Tibial artery (tissue), 4 donors: ENCODE results near the gene SDK1.

Experiments
- DNase-seq, 2 donors: peaks; one replicate each; pipeline ENCODE4 v3.0.0-alpha.2; 2019
- H3K27ac ChIP-seq, 2 donors: fragments of 200-600 bp; sonication (generic) in 1 of 2; 1 replicate in 1 of 2; 2 replicates in 1 of 2; pipeline ENCODE4 v1.5.1; 2018 to 2019; ENCODE audit warnings: mild to moderate bottlenecking in 1 of 2
- H3K27me3 ChIP-seq, 2 donors: fragments of 200-600 bp; sonication (generic) in 1 of 2; one replicate each; pipeline versions ENCODE4 v1.5.1 to v1.6.0; 2016 to 2019
- H3K36me3 ChIP-seq, 3 donors: fragments of 200-600 bp; sonication (generic) in 2 of 3; one replicate each; pipeline ENCODE4 v1.5.1; 2016 to 2019; ENCODE audit warnings: mild to moderate bottlenecking in 2 of 3
- H3K4me1 ChIP-seq, 4 donors: fragments of 200-600 bp; sonication (generic) in 2 of 4; 1 replicate in 3 of 4; 2 replicates in 1 of 4; pipeline ENCODE4 v1.5.1; 2016 to 2019
- H3K4me3 ChIP-seq, 2 donors: fragments of 200-600 bp; sonication (generic) in 1 of 2; 1 replicate in 1 of 2; 2 replicates in 1 of 2; pipeline ENCODE4 v1.5.1; 2018 to 2019; ENCODE audit warnings: mild to moderate bottlenecking in 2 of 2
- H3K9me3 ChIP-seq, 3 donors: fragments of 200-600 bp; sonication (generic) in 1 of 3; one replicate each; pipeline ENCODE4 v1.5.1; 2016 to 2019
- CTCF ChIP-seq, 2 experiments: fragments of 200-600 bp in 1 of 2; fragments of 450-650 bp in 1 of 2; IDR thresholded peaks; one replicate each; pipeline ENCODE4 v1.5.1; 2017 to 2019; ENCODE audit warnings: antibody characterized with exemption in 2 of 2, mild to moderate bottlenecking in 1 of 2, moderate library complexity in 1 of 2
- intact Hi-C: fragments of 100-400 bp; cut with DNase I; formaldehyde crosslinking; loops from one replicate; pipeline ENCODE4 v1.15.0; 2023; ENCODE audit warnings: low total_unique reads

Gene SDK1

DNA sequence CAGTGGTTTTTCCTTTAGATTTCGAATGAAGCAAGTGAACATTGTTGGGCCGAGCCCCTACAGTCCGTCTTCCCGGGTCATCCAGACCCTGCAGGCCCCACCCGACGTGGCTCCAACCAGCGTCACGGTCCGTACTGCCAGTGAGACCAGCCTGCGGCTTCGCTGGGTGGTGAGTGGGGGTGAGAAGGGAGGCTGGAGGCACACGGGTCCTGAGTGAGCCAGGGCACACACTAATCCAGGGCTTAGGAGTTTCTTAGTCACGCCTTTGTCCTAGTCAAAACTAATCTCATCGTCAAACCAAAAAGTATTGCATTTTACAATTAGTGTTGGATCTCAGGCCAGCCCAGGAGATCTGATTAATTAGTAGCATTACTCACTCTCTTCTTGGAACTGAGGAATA is 812.2 kb downstream of the SDK1 start:
- Histone ChIP-seq H3K9me3 (no peaks in the 10 kb centered on the region), H3K27me3 (no peaks in the 10 kb centered on the region), H3K4me3 (no peak overlapping the region), H3K4me1 (no peaks in the 10 kb centered on the region), H3K27ac (no peak overlapping the region), H3K36me3 (peaks cover 34 to 43% (median 38%) of the 10 kb centered on the region in 3 donors)
- no peak for TF ChIP-seq CTCF (IDR thresholded peaks at IDR 0.05)
- peak in 1 of 2 donors; percentile 9 for DNase-seq
- intact Hi-C loops: no loop called here

GRCh38 chr7:4113976-4114375 is 812.9 kb downstream of the SDK1 start:
- Histone ChIP-seq H3K4me1 (no peaks in the 10 kb centered on the region), H3K9me3 (no peaks in the 10 kb centered on the region), H3K27ac (no peak overlapping the region), H3K36me3 (peaks cover 34 to 43% (median 38%) of the 10 kb centered on the region in 3 donors), H3K4me3 (no peak overlapping the region), H3K27me3 (no peaks in the 10 kb centered on the region)
- peak in 1 of 2 donors; percentile 62 for DNase-seq
- intact Hi-C loops: no loop called here
- TF ChIP-seq CTCF (IDR thresholded peaks at IDR 0.05): no peak

GRCh38 chr7:4115442-4115841 is 814.4 kb downstream of the SDK1 start:
- Histone ChIP-seq H3K36me3 (peaks cover 34 to 50% (median 38%) of the 10 kb centered on the region in 3 donors), H3K4me3 (no peak overlapping the region), H3K27me3 (no peaks in the 10 kb centered on the region), H3K27ac (no peak overlapping the region), H3K9me3 (peaks cover 0 to 6% (median 4%) of the 10 kb centered on the region in 3 donors), H3K4me1 (no peaks in the 10 kb centered on the region)
- no peak for TF ChIP-seq CTCF (IDR thresholded peaks at IDR 0.05)
- no peak for DNase-seq
- intact Hi-C loops: no loop called here

GRCh38 chr7:4115941-4116610 is 815.0 kb downstream of the SDK1 start:
- no peaks in the 10 kb centered on the region for H3K27me3 ChIP-seq
- no peak for TF ChIP-seq CTCF (IDR thresholded peaks at IDR 0.05)
- H3K4me3 ChIP-seq: no peak overlapping the region
- H3K9me3 ChIP-seq: peaks cover 0 to 6% (median 4%) of the 10 kb centered on the region in 3 donors
- H3K4me1 ChIP-seq: no peaks in the 10 kb centered on the region
- H3K27ac ChIP-seq: no peak overlapping the region
- peaks cover 34 to 49% (median 38%) of the 10 kb centered on the region in 3 donors for H3K36me3 ChIP-seq
- intact Hi-C loops: no loop called here
- peak in 1 of 2 donors; percentile 35 for DNase-seq

GRCh38 chr7:4119848-4120247 is 818.8 kb downstream of the SDK1 start:
- Histone ChIP-seq H3K4me1 (no peaks in the 10 kb centered on the region), H3K27ac (no peak overlapping the region), H3K36me3 (peaks cover 12 to 24% (median 13%) of the 10 kb centered on the region in 3 donors), H3K27me3 (no peaks in the 10 kb centered on the region), H3K9me3 (peaks cover 0 to 6% (median 4%) of the 10 kb centered on the region in 3 donors), H3K4me3 (no peak overlapping the region)
- intact Hi-C loops: no loop called here
- no peak for DNase-seq
- TF ChIP-seq CTCF (IDR thresholded peaks at IDR 0.05): no peak
